ENCODE data around the gene TOMM20. TPM values are rescaled to one million over a fixed set of nuclear protein-coding genes. Genes with fewer than 3 reads are reported as not detected.

The TOMM20 gene
- total RNA-seq (10 to 100 TPM; 77.3 to 78.1 TPM), polyA plus RNA-seq (10 to 100 TPM; 69.8 to 97.5 TPM)
- long read RNA-seq, donor 1, transcript TOMM20-201 (5 exons, 3,387 nt): major isoform, 101 of 116 reads
- long read RNA-seq, donor 1, partial matches to known transcripts: 4 of 116 reads
- long read RNA-seq, donor 1, other reads (novel, unspliced or antisense): 10 of 116 reads
- long read RNA-seq, donor 2, transcript TOMM20-201 (5 exons, 3,387 nt): major isoform, 31 of 35 reads
- long read RNA-seq, donor 2, partial matches to known transcripts: 1 of 35 reads
- long read RNA-seq, donor 2, other reads (novel, unspliced or antisense): 3 of 35 reads

- DNase-seq (peak; percentile 98), ATAC-seq (ENCODE audit: low FRiP score) (peak; percentile 100)
- Histone ChIP-seq H3K9me3 (ENCODE audit: control insufficient read depth, low read length) (no peaks in the 10 kb centered on the region), H3K4me3 (ENCODE audit: low read length in 2 of 2) (peak within 1 kb of the TSS; percentile 75 to 76), H3K4me1 (ENCODE audit: control insufficient read depth in 1 of 2, insufficient read depth in 2 of 2, low read length in 2 of 2) (peaks cover 0 to 3% of the 10 kb centered on the region in 2 donors), H3K27ac (ENCODE audit: low read depth in 1 of 2, low read length in 2 of 2) (peak within 1 kb of the TSS; percentile 4 to 88), H3K27me3 (ENCODE audit: control insufficient read depth in 1 of 2, insufficient read depth in 2 of 2, low read length in 1 of 2) (no peaks in the 10 kb centered on the region), H3K36me3 (ENCODE audit: control insufficient read depth in 1 of 2, insufficient read depth in 2 of 2, low read length in 1 of 2) (no peaks in the 10 kb centered on the region)
- intact Hi-C loops (cut with DNase I): no loop called here
- WGBS, 2 donors: 1% methylated on average over 65 to 67 of the region's 67 CpGs
Measured at GRCh38 chr1:235128456-235129328, at the start of gene TOMM20. Gene TOMM20 (minus strand): TSS chr1:235128837. CDS start chr1:235128715, 122 bp downstream.

DNA sequence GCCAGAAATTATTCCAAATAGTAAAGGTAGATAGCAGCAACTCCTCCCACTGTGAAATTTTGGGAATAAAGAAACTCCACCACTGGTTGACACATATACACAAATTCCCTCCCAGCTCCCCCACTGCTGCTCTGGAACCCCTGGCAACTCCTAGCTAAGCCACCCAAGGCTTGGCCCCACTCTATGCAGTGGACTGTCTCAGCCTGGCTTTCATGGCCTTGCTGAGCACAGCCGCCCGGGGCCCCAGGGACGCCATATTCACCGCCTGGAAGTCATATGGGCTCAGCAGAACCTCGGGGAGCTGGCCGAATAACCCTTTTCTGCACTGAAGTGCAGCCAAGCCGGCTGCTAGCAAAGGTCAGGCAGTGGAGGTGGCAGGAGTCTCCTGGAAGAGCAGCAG is 47.8 kb upstream of the TOMM20 start:
- no peaks in the 10 kb centered on the region for H3K4me1 ChIP-seq (ENCODE audit: control insufficient read depth in 1 of 2, insufficient read depth in 2 of 2, low read length in 2 of 2)
- no peaks in the 10 kb centered on the region for H3K27me3 ChIP-seq (ENCODE audit: control insufficient read depth in 1 of 2, insufficient read depth in 2 of 2, low read length in 1 of 2)
- no peaks in the 10 kb centered on the region for H3K36me3 ChIP-seq (ENCODE audit: control insufficient read depth in 1 of 2, insufficient read depth in 2 of 2, low read length in 1 of 2)
- 79 to 82% methylated on average over 7 of the region's 7 CpGs for WGBS, 2 donors
- ATAC-seq (ENCODE audit: low FRiP score) (no peak), DNase-seq (no peak)
- no peak overlapping the region for H3K4me3 ChIP-seq (ENCODE audit: low read length in 2 of 2)
- intact Hi-C loops (cut with DNase I): no loop called here
- H3K9me3 ChIP-seq (ENCODE audit: control insufficient read depth, low read length): no peaks in the 10 kb centered on the region
- H3K27ac ChIP-seq (ENCODE audit: low read depth in 1 of 2, low read length in 2 of 2): no peak overlapping the region

GRCh38 chr1:235169986-235170385 is 41.3 kb upstream of the TOMM20 start:
- Histone ChIP-seq H3K27ac (ENCODE audit: low read depth in 1 of 2, low read length in 2 of 2) (no peak overlapping the region), H3K4me3 (ENCODE audit: low read length in 2 of 2) (no peak overlapping the region), H3K9me3 (ENCODE audit: control insufficient read depth, low read length) (no peaks in the 10 kb centered on the region), H3K4me1 (ENCODE audit: control insufficient read depth in 1 of 2, insufficient read depth in 2 of 2, low read length in 2 of 2) (no peaks in the 10 kb centered on the region), H3K36me3 (ENCODE audit: control insufficient read depth in 1 of 2, insufficient read depth in 2 of 2, low read length in 1 of 2) (no peaks in the 10 kb centered on the region), H3K27me3 (ENCODE audit: control insufficient read depth in 1 of 2, insufficient read depth in 2 of 2, low read length in 1 of 2) (no peaks in the 10 kb centered on the region)
- intact Hi-C loops (cut with DNase I): loop anchor here in 1 of 2 donors (10.0 kb wide), 1 partner anchor 245 kb away; no protein-coding TSS in a partner anchor
- no peak for DNase-seq
- ATAC-seq (ENCODE audit: low FRiP score): no peak

DNA sequence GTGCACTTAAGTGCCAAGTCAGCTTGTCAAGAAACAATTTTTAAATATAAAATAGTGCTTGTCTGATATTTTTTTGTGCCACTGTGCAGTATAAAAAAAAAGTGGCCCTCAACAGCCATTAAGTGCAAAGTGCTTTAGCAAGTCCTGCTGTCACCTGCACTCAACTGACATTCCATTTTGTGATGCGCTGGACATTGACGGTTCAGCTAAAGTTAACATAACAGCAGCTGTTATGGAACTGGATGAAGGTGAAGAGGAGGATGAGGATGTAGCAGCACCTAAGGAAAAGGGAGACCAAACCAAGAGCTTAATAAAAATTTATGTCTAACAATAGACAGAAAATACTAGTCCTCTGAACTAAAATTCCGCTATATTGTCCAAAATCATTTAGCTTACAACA is 39.7 kb upstream of the TOMM20 start:
- no peaks in the 10 kb centered on the region for H3K36me3 ChIP-seq (ENCODE audit: control insufficient read depth in 1 of 2, insufficient read depth in 2 of 2, low read length in 1 of 2)
- H3K27me3 ChIP-seq (ENCODE audit: control insufficient read depth in 1 of 2, insufficient read depth in 2 of 2, low read length in 1 of 2): no peaks in the 10 kb centered on the region
- DNase-seq: no peak
- H3K9me3 ChIP-seq (ENCODE audit: control insufficient read depth, low read length): no peaks in the 10 kb centered on the region
- H3K4me1 ChIP-seq (ENCODE audit: control insufficient read depth in 1 of 2, insufficient read depth in 2 of 2, low read length in 2 of 2): no peaks in the 10 kb centered on the region
- intact Hi-C loops (cut with DNase I): loop anchor here in 1 of 2 donors (10.0 kb wide), 1 partner anchor 246 kb away; no protein-coding TSS in a partner anchor
- no peak for ATAC-seq (ENCODE audit: low FRiP score)
- no peak overlapping the region for H3K27ac ChIP-seq (ENCODE audit: low read depth in 1 of 2, low read length in 2 of 2)
- 90 to 92% methylated on average over 3 of the region's 3 CpGs for WGBS, 2 donors
- H3K4me3 ChIP-seq (ENCODE audit: low read length in 2 of 2): no peak overlapping the region

DNA sequence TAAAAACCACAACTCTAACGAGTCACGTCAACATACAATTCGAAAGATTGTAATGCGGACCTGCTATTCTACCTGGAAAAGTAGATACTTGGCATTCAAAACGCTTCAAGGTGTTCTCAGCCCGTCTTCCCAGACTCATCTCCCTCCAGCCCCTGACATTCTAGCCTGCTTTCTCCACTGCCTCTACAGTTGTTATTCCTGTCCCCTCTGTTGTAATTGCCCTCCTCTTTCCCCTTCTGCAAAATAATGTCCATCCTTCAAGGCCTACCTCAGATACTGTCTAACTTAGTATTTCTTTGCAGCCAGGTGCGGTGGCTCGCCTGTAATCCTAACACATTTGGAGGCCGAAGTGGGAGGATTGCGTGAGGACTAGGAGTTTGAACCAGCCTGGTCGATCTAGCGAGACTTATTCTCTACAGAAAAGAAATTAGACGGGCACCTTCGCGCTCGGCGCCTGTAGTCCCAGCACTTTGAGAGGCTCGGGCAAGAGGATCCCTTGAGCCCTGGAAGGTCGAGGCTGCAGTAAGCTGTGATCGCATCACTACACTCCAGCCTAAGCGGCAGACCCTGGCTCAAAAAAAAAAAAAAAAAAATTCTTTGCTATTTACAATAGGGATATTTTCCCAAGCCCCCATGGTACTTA is 33.2 kb upstream of the TOMM20 start:
- no peaks in the 10 kb centered on the region for H3K4me1 ChIP-seq (ENCODE audit: control insufficient read depth in 1 of 2, insufficient read depth in 2 of 2, low read length in 2 of 2)
- ATAC-seq (ENCODE audit: low FRiP score) (peak; percentile 15), DNase-seq (no peak)
- H3K9me3 ChIP-seq (ENCODE audit: control insufficient read depth, low read length): no peaks in the 10 kb centered on the region
- H3K36me3 ChIP-seq (ENCODE audit: control insufficient read depth in 1 of 2, insufficient read depth in 2 of 2, low read length in 1 of 2): no peaks in the 10 kb centered on the region
- WGBS, 2 donors: 62 to 64% methylated on average over 21 of the region's 21 CpGs
- H3K4me3 ChIP-seq (ENCODE audit: low read length in 2 of 2): peak overlapping the region; percentile 65 to 84
- no peaks in the 10 kb centered on the region for H3K27me3 ChIP-seq (ENCODE audit: control insufficient read depth in 1 of 2, insufficient read depth in 2 of 2, low read length in 1 of 2)
- intact Hi-C loops (cut with DNase I): loop anchor here in 1 of 2 donors (10.0 kb wide), 1 partner anchor 253 kb away; no protein-coding TSS in a partner anchor
- no peak overlapping the region for H3K27ac ChIP-seq (ENCODE audit: low read depth in 1 of 2, low read length in 2 of 2)

DNA sequence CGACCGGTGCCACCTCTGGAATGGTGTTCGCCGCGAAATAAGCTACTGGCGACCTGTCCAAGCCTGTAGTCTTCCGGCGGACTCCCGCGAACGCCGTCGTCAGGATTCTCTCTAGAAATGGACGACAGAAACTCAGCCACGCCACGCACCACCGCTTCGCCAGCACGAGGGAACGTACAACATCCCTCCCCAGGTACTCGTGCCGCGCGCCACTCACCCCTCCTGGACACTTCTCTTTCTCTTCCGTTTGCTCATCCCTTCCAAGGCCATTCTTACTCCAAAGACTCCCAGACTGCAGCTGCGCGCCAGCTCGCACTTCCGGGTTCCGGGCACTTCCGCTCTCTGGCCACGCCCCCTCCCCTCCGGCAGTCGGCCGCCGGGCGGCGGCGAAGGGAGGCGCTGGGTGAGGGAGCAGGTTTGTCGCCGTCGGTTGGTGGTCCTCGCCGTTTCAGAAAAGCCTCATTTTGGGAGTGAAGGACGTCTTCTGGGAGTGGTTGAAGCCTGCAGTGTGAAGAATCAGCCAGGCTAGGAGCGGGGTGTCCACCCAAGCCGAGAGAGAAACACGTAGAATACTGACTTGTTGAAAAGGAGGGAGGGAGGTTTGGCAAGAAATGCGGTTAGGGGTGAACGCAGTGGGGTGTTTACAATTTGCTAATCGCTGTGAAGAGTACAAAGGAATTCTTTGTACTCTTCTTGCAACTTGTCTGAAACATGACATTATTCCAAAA is 32.5 kb upstream of the TOMM20 start, which contains the start of gene RBM34:
TSS of gene RBM34 (minus strand) at position 294 of the 728 bp plus-strand sequence. CDS start at position 270, 24 bp downstream.
- DNase-seq (peak; percentile 94 to 97), ATAC-seq (ENCODE audit: low FRiP score) (peak; percentile 97)
- Histone ChIP-seq H3K36me3 (ENCODE audit: control insufficient read depth in 1 of 2, insufficient read depth in 2 of 2, low read length in 1 of 2) (no peaks in the 10 kb centered on the region), H3K4me1 (ENCODE audit: control insufficient read depth in 1 of 2, insufficient read depth in 2 of 2, low read length in 2 of 2) (no peaks in the 10 kb centered on the region), H3K4me3 (ENCODE audit: low read length in 2 of 2) (peak within 1 kb of the TSS; percentile 65 to 84), H3K27ac (ENCODE audit: low read depth in 1 of 2, low read length in 2 of 2) (peak within 1 kb of the TSS; percentile 79 to 84), H3K27me3 (ENCODE audit: control insufficient read depth in 1 of 2, insufficient read depth in 2 of 2, low read length in 1 of 2) (no peaks in the 10 kb centered on the region), H3K9me3 (ENCODE audit: control insufficient read depth, low read length) (no peaks in the 10 kb centered on the region)
- WGBS, 2 donors: 0% methylated on average over 51 to 52 of the region's 52 CpGs
- intact Hi-C loops (cut with DNase I): loop anchor here in 1 of 2 donors (10.0 kb wide), 1 partner anchor 254 kb away; no protein-coding TSS in a partner anchor

DNA sequence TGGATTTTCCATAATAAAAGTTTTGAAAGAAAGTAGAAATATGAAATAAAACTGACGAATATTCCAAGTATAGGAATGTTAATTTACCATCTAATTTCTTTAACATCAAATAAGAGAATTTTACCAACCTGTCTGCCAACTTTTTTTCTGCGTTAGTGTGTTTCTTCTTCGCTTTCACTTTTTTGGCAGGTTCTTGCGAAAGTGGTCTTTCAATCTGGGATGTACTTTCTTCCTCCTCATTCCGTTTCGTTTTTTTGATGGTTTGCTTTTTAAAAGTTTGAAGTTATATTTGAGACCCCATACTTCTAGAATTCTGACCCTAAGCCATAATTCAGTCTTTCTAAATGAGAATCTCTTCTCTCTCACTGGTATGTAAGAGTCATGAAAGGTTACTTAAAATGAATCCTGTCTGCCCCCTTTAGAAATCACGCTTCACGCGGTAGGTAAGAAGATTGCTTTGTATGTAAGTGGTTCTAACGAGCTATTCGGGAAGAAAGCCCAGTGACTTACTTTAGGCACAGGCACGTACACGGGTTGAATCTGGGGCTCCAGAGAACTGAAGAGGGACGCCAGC is 31.8 kb upstream of the TOMM20 start:
- ATAC-seq (ENCODE audit: low FRiP score) (peak; percentile 29), DNase-seq (no peak)
- no peaks in the 10 kb centered on the region for H3K4me1 ChIP-seq (ENCODE audit: control insufficient read depth in 1 of 2, insufficient read depth in 2 of 2, low read length in 2 of 2)
- no peaks in the 10 kb centered on the region for H3K27me3 ChIP-seq (ENCODE audit: control insufficient read depth in 1 of 2, insufficient read depth in 2 of 2, low read length in 1 of 2)
- H3K9me3 ChIP-seq (ENCODE audit: control insufficient read depth, low read length): no peaks in the 10 kb centered on the region
- peak overlapping the region; percentile 79 to 84 for H3K27ac ChIP-seq (ENCODE audit: low read depth in 1 of 2, low read length in 2 of 2)
- H3K36me3 ChIP-seq (ENCODE audit: control insufficient read depth in 1 of 2, insufficient read depth in 2 of 2, low read length in 1 of 2): no peaks in the 10 kb centered on the region
- intact Hi-C loops (cut with DNase I): loop anchor here in 1 of 2 donors (10.0 kb wide), 1 partner anchor 254 kb away; no protein-coding TSS in a partner anchor
- 5 to 6% methylated on average over 14 of the region's 14 CpGs for WGBS, 2 donors
- H3K4me3 ChIP-seq (ENCODE audit: low read length in 2 of 2): peak overlapping the region; percentile 59 to 84

Measured in aorta (tissue), 5 donors.